ENCODE results near the gene ARHGEF28. TPM values are rescaled to one million over a fixed set of nuclear protein-coding genes. Genes with fewer than 3 reads are reported as not detected.

The ARHGEF28 gene
- total RNA-seq, 1 donor from 2014 or later: 8.5 TPM

GRCh38 chr5:73757416-73757815, 131.4 kb downstream of the ARHGEF28 start:
- Mint-ChIP-seq H3K36me3 (ENCODE audit: low read depth, unreplicated experiment) (peaks cover under 1% of the 10 kb centered on the region), H3K27ac (ENCODE audit: unreplicated experiment) (no peak overlapping the region), H3K4me3 (ENCODE audit: unreplicated experiment) (no peak overlapping the region), H3K4me1 (ENCODE audit: low read depth, unreplicated experiment) (no peaks in the 10 kb centered on the region), H3K27me3 (ENCODE audit: low read depth, unreplicated experiment) (no peaks in the 10 kb centered on the region), H3K9me3 (ENCODE audit: unreplicated experiment) (no peaks in the 10 kb centered on the region)
- Histone ChIP-seq H3K9me3 (ENCODE audit: insufficient read depth, low read depth, low read length) (no peaks in the 10 kb centered on the region), H3K36me3 (ENCODE audit: insufficient read depth, low read length) (no peaks in the 10 kb centered on the region), H3K4me1 (ENCODE audit: insufficient read depth, low read length) (no peaks in the 10 kb centered on the region), H3K4me2 (ENCODE audit: low read length) (no peak overlapping the region), H3K27me3 (ENCODE audit: insufficient read depth, low read length) (no peaks in the 10 kb centered on the region), H3K27ac (ENCODE audit: low read depth, low read length) (no peak overlapping the region), H2AFZ (ENCODE audit: low read depth, low read length) (no peak overlapping the region), H4K20me1 (ENCODE audit: insufficient read depth, low read length) (no peaks in the 10 kb centered on the region), H3K4me3 (ENCODE audit: insufficient read depth, low read depth, low read length) (no peak overlapping the region), H3K9ac (ENCODE audit: low read length) (no peak overlapping the region), H3K79me2 (ENCODE audit: insufficient read depth, low read length) (no peaks in the 10 kb centered on the region)
- DNase-seq (ENCODE audit: low read depth) (no peak), FAIRE-seq (no peak)
- TF ChIP-seq EZH2 (IDR thresholded peaks at IDR 0.05; ENCODE audit: insufficient read depth, low read length): no peak
- no peak for TF ChIP-seq CTCF (IDR thresholded peaks at IDR 0.05; ENCODE audit: insufficient read depth, low read depth, low read length)

- Histone ChIP-seq H3K36me3 (ENCODE audit: insufficient read depth, low read length) (no peaks in the 10 kb centered on the region), H3K9me3 (ENCODE audit: insufficient read depth, low read depth, low read length) (no peaks in the 10 kb centered on the region), H3K27ac (ENCODE audit: low read depth, low read length) (no peak overlapping the region), H4K20me1 (ENCODE audit: insufficient read depth, low read length) (no peaks in the 10 kb centered on the region), H3K9ac (ENCODE audit: low read length) (no peak overlapping the region), H3K27me3 (ENCODE audit: insufficient read depth, low read length) (no peaks in the 10 kb centered on the region), H3K4me2 (ENCODE audit: low read length) (no peak overlapping the region), H3K4me3 (ENCODE audit: insufficient read depth, low read depth, low read length) (no peak overlapping the region), H3K4me1 (ENCODE audit: insufficient read depth, low read length) (peaks cover 8% of the 10 kb centered on the region), H3K79me2 (ENCODE audit: insufficient read depth, low read length) (no peaks in the 10 kb centered on the region), H2AFZ (ENCODE audit: low read depth, low read length) (no peak overlapping the region)
- H3K27ac Mint-ChIP-seq (ENCODE audit: unreplicated experiment): no peak overlapping the region
- FAIRE-seq (no peak), DNase-seq (ENCODE audit: low read depth) (peak; percentile 45)
- no peaks in the 10 kb centered on the region for H3K27me3 Mint-ChIP-seq (ENCODE audit: low read depth, unreplicated experiment)
- H3K36me3 Mint-ChIP-seq (ENCODE audit: low read depth, unreplicated experiment): no peaks in the 10 kb centered on the region
- peaks cover 6% of the 10 kb centered on the region for H3K4me1 Mint-ChIP-seq (ENCODE audit: low read depth, unreplicated experiment)
- no peaks in the 10 kb centered on the region for H3K9me3 Mint-ChIP-seq (ENCODE audit: unreplicated experiment)
- TF ChIP-seq EZH2 (IDR thresholded peaks at IDR 0.05; ENCODE audit: insufficient read depth, low read length): no peak
- TF ChIP-seq CTCF (IDR thresholded peaks at IDR 0.05; ENCODE audit: insufficient read depth, low read depth, low read length): no peak
- H3K4me3 Mint-ChIP-seq (ENCODE audit: unreplicated experiment): no peak overlapping the region
Observed at GRCh38 chr5:73759771-73760170, 133.8 kb downstream of the ARHGEF28 start.

GRCh38 chr5:73763300-73764032, 137.5 kb downstream of the ARHGEF28 start:
- no peaks in the 10 kb centered on the region for H3K27me3 Mint-ChIP-seq (ENCODE audit: low read depth, unreplicated experiment)
- TF ChIP-seq CTCF (IDR thresholded peaks at IDR 0.05; ENCODE audit: insufficient read depth, low read depth, low read length) (no peak), EZH2 (IDR thresholded peaks at IDR 0.05; ENCODE audit: insufficient read depth, low read length) (no peak)
- no peaks in the 10 kb centered on the region for H3K79me2 ChIP-seq (ENCODE audit: insufficient read depth, low read length)

More at GRCh38 chr5:73763300-73764032, 137.5 kb downstream of the ARHGEF28 start:
- Histone ChIP-seq H3K9ac (ENCODE audit: low read length) (no peak overlapping the region), H3K36me3 (ENCODE audit: insufficient read depth, low read length) (no peaks in the 10 kb centered on the region), H2AFZ (ENCODE audit: low read depth, low read length) (no peak overlapping the region), H3K4me1 (ENCODE audit: insufficient read depth, low read length) (peaks cover 15% of the 10 kb centered on the region), H3K9me3 (ENCODE audit: insufficient read depth, low read depth, low read length) (peaks cover 2% of the 10 kb centered on the region), H4K20me1 (ENCODE audit: insufficient read depth, low read length) (no peaks in the 10 kb centered on the region), H3K27ac (ENCODE audit: low read depth, low read length) (peak overlapping the region; percentile 59), H3K27me3 (ENCODE audit: insufficient read depth, low read length) (no peaks in the 10 kb centered on the region), H3K4me3 (ENCODE audit: insufficient read depth, low read depth, low read length) (no peak overlapping the region), H3K4me2 (ENCODE audit: low read length) (peak overlapping the region; percentile 37)
- Mint-ChIP-seq H3K4me3 (ENCODE audit: unreplicated experiment) (no peak overlapping the region), H3K27ac (ENCODE audit: unreplicated experiment) (no peak overlapping the region), H3K9me3 (ENCODE audit: unreplicated experiment) (peaks cover 6% of the 10 kb centered on the region), H3K4me1 (ENCODE audit: low read depth, unreplicated experiment) (peaks cover 6% of the 10 kb centered on the region), H3K36me3 (ENCODE audit: low read depth, unreplicated experiment) (peaks cover 3% of the 10 kb centered on the region)
- no peak for DNase-seq (ENCODE audit: low read depth)
- FAIRE-seq: no peak
